Ovary (tissue), 3 donors: Measurements from ENCODE around the gene NNAT.

ENCODE experiments used
- CTCF ChIP-seq, 3 donors: fragments of 450-650 bp in 2 of 3; fragments of 200-600 bp in 1 of 3; IDR thresholded peaks; one replicate each; pipeline versions ENCODE4 v1.5.1 to v1.8.0; 2016 to 2022; ENCODE audit warnings: antibody characterized with exemption in 3 of 3, mild to moderate bottlenecking in 1 of 3
- EP300 ChIP-seq: sonication (generic); formaldehyde crosslinking; IDR thresholded peaks from one replicate; pipeline ENCODE4 v1.6.1; 2017; ENCODE audit warnings: antibody characterized with exemption
- POLR2A ChIP-seq: fragments of 450-650 bp; IDR thresholded peaks from one replicate; pipeline ENCODE4 v1.6.1; 2017; ENCODE audit warnings: antibody characterized with exemption, mild to moderate bottlenecking, moderate library complexity
- donor health status: DM: no; HTN: no; CAD: no.

- TF ChIP-seq CTCF (IDR thresholded peaks at IDR 0.05) (no peak), POLR2A (no peak), EP300 (no peak)
These were observed 50.0 kb downstream of the NNAT start for GRCh38 chr20:37571033-37571432.
